ENCODE results near the gene CEACAM7. TPM values are rescaled to one million over a fixed set of nuclear protein-coding genes. Genes with fewer than 3 reads are reported as not detected.

The CEACAM7 gene
- total and polyA plus RNA-seq, 10 of the 15 experiments (the other 5 are each of a cell fraction or from before 2014, with no cell fraction given), result not detected

DNA sequence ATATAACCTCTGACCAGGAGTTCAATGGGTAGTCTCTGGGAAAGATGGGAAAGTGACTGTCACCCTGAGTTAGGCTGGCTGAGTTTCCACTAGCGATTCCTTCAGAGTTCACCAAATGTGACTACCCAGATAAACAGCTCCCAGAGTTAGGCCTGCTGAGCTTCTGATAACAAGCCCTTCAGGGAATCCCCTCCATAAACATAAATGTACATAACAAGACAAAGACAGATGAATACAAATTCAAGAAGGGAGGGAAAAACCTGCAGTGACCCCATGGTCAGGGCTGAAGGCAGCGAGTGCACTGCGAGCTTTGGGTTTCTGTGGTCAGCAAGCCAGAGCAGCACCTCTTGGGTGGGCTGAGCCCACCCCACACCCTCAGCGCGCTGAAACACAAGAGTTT is 35.8 kb downstream of the CEACAM7 start:
- Histone ChIP-seq H3K79me2 (ENCODE audit: control insufficient read depth, insufficient read depth, low read length) (no peaks in the 10 kb centered on the region), H4K20me1 (ENCODE audit: control insufficient read depth, insufficient read depth) (no peaks in the 10 kb centered on the region), H3K36me3 (ENCODE audit: control insufficient read depth in 2 of 2, insufficient read depth in 2 of 2, low read length in 1 of 2) (no peaks in the 10 kb centered on the region), H3K9me3 (replicated peaks; ENCODE audit: control insufficient read depth, insufficient read depth, low read length) (no peaks in the 10 kb centered on the region; the same call in 2 of the 3 replicates), H2AFZ (ENCODE audit: control insufficient read depth, low read depth, low read length) (no peak overlapping the region), H3K4me2 (ENCODE audit: control insufficient read depth, insufficient read depth) (no peak overlapping the region), H3K4me3 (no peak overlapping the region), H3K4me1 (ENCODE audit: control insufficient read depth, insufficient read depth, low read length) (no peaks in the 10 kb centered on the region; the same call in 1 of the 2 replicates), H3K9ac (ENCODE audit: control insufficient read depth, insufficient read depth, low read length) (no peak overlapping the region), H3K27me3 (replicated peaks in 1 of 2; ENCODE audit: control insufficient read depth in 2 of 2, insufficient read depth in 2 of 2, low read length in 1 of 2) (no peaks in the 10 kb centered on the region; a peak in 1 of 4 replicates), H3K27ac (ENCODE audit: control insufficient read depth, insufficient read depth) (no peak overlapping the region)
- FAIRE-seq (no peak), ATAC-seq (no peak), DNase-seq (ENCODE audit: low read depth, low spot score) (no peak)
- ChIA-PET SMC1A (ENCODE audit: uncharacterized antibody, unreplicated experiment) (interaction anchor here (1.0 to 1.3 kb wide), 3 partner anchors 10 to 133 kb away, joined by 3 to 5 read pairs (median 3); no protein-coding TSS in a partner anchor), POLR2A (no interaction called here), CTCF (interaction anchor here (1.5 to 2.6 kb wide), 2 partner anchors 10 to 101 kb away, joined by 6 to 13 read pairs; no protein-coding TSS in a partner anchor), RAD21 (ENCODE audit: unreplicated experiment) (no interaction called here)
- intact Hi-C loops (cut with micrococcal nuclease; ENCODE audit: unreplicated experiment), result no loop called here
- in situ Hi-C loops (cut with MboI), result no loop called here
- BruUV-seq (replicated peaks), result no TSS peak
- no peak for TF ChIP-seq CEBPB (IDR thresholded peaks at IDR 0.05; ENCODE audit: borderline replicate concordance in 1 of 2, low read depth in 2 of 2, low read length in 2 of 2)
- no peak for TF ChIP-seq ZNF687 (IDR thresholded peaks at IDR 0.05)
- TF ChIP-seq MYB (IDR thresholded peaks at IDR 0.05; ENCODE audit: borderline replicate concordance, low read depth, low read length), result no peak
- no peak for TF ChIP-seq GATAD2B (conservative IDR thresholded peaks at IDR 0.05; ENCODE audit: low read depth)
- no peak for TF ChIP-seq EZH2 (IDR thresholded peaks at IDR 0.05; ENCODE audit: borderline replicate concordance, control insufficient read depth, low read depth, low read length)
- TF ChIP-seq TBL1XR1 (IDR thresholded peaks at IDR 0.05; ENCODE audit: low read depth, low read length), result no peak
- no peak for TF ChIP-seq ASH2L (IDR thresholded peaks at IDR 0.05; ENCODE audit: borderline replicate concordance, low read depth)
- no peak for TF ChIP-seq TCF3 (IDR thresholded peaks at IDR 0.05; ENCODE audit: borderline replicate concordance, insufficient read depth, low read depth, low read length)
- TF ChIP-seq KDM1A (IDR thresholded peaks at IDR 0.05; ENCODE audit: borderline replicate concordance), result no peak
- TF ChIP-seq CREM (IDR thresholded peaks at IDR 0.05; ENCODE audit: low read depth), result no peak
- 45% methylated on average over 5 of the region's 5 CpGs for WGBS (ENCODE audit: insufficient coverage, insufficient replicate concordance, low lambda C conversion rate, missing lambda C conversion rate)
